Fibroblast of lung (primary cell): Measurements from ENCODE around the gene SRL.

Source experiments
- EZH2 ChIP-seq: IDR thresholded peaks from 2 replicates; pipeline ENCODE4 v1.5.1; 2012; ENCODE audit warnings: low read length, control low read depth, mild to moderate bottlenecking; ENCODE audit errors: missing control alignments
- TF ChIP-seq, protein P1 (sequence below), 2 donors: IDR thresholded peaks in 1 of 2; conservative IDR thresholded peaks in 1 of 2; 1 replicate in 1 of 2; 2 replicates in 1 of 2; pipeline ENCODE4 v1.5.1; 2011 to 2012; ENCODE audit warnings: low read length in 2 of 2, control low read depth in 1 of 2, inconsistent platforms in 1 of 2, low read depth in 1 of 2, mild to moderate bottlenecking in 1 of 2

DNA sequence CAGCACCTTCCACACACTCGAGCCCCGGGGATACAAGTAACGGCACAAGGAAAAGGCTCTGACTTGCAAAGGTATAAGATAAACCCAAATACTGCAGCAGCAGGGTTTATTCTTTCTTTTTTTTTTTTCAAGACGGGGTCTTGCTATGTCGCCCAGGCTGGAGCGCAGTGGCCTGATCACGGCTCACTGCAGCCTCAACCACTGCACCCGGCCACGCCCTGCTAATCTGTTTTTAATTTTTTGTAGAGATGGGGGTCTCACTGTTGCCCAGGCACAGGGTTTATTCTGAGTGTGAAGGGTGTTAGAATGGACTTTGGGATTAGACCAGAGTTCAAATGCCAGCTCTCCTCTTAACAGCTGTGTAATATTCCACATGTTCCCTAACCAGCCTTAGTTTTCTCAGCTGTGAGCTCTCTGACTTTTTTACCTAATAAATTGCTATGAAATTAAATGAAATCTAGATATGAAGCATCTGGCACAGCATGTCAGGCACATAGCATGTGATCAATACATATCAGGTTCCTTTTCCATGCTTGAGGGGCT lies 63.3 kb downstream of the SRL start:
- TF ChIP-seq, protein P1, sequence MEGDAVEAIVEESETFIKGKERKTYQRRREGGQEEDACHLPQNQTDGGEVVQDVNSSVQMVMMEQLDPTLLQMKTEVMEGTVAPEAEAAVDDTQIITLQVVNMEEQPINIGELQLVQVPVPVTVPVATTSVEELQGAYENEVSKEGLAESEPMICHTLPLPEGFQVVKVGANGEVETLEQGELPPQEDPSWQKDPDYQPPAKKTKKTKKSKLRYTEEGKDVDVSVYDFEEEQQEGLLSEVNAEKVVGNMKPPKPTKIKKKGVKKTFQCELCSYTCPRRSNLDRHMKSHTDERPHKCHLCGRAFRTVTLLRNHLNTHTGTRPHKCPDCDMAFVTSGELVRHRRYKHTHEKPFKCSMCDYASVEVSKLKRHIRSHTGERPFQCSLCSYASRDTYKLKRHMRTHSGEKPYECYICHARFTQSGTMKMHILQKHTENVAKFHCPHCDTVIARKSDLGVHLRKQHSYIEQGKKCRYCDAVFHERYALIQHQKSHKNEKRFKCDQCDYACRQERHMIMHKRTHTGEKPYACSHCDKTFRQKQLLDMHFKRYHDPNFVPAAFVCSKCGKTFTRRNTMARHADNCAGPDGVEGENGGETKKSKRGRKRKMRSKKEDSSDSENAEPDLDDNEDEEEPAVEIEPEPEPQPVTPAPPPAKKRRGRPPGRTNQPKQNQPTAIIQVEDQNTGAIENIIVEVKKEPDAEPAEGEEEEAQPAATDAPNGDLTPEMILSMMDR (conservative IDR thresholded peaks at IDR 0.05 in 1 of 2, IDR thresholded peaks at IDR 0.05 in 1 of 2; ENCODE audit: low read depth in 1 of 2, low read length in 2 of 2), result no peak
- TF ChIP-seq EZH2, result no peak
